ENCODE results near the gene FOXL3. TPM values are rescaled to one million over a fixed set of nuclear protein-coding genes. Genes with fewer than 3 reads are reported as not detected.

FOXL3 gene
- total RNA-seq, 1 experiment from 2014 or later = not detected

GRCh38 chr7:252981-253380 lies 37.0 kb upstream of the FOXL3 start:
- H2BK5ac ChIP-seq (ENCODE audit: insufficient read length, low read length) = no peak overlapping the region
- H4K20me1 ChIP-seq (ENCODE audit: control insufficient read depth, insufficient read depth, insufficient read length) = no peaks in the 10 kb centered on the region
- no peak for TF ChIP-seq CTCF (conservative IDR thresholded peaks at IDR 0.05)
- no peaks in the 10 kb centered on the region for H3K27me3 ChIP-seq (ENCODE audit: insufficient read depth, low read length)
- H3K23ac ChIP-seq (ENCODE audit: insufficient read length, low read depth, low read length) = no peak overlapping the region
- no peak overlapping the region for H3K18ac ChIP-seq (ENCODE audit: insufficient read length, low read depth, low read length)
- H3K27me3 Mint-ChIP-seq (ENCODE audit: low read depth) = no peaks in the 10 kb centered on the region
- no peak overlapping the region for H3K4ac ChIP-seq (ENCODE audit: low read depth, low read length)
- H3K9ac ChIP-seq (ENCODE audit: extremely low read depth, insufficient read length, low read length) = no peak overlapping the region
- no peak overlapping the region for H2BK120ac ChIP-seq (ENCODE audit: low read depth, low read length, poor library complexity, severe bottlenecking)
- H3T11ph ChIP-seq (ENCODE audit: low read length) = no peak overlapping the region
- no peak overlapping the region; the same call in 1 of the 2 replicates for H3K14ac ChIP-seq (ENCODE audit: insufficient read depth, low read length)
- H2BK15ac ChIP-seq (ENCODE audit: low read depth, low read length) = no peak overlapping the region
- H2AFZ ChIP-seq (ENCODE audit: low read length) = no peak overlapping the region
- no peak overlapping the region for H2BK20ac ChIP-seq (ENCODE audit: low read depth, low read length, poor library complexity, severe bottlenecking)
- peaks cover 69 to 87% (median 80%) of the 10 kb centered on the region in 3 experiments for H3K36me3 Mint-ChIP-seq (ENCODE audit: insufficient read depth in 1 of 3, low read depth in 3 of 3)
- H3K9me3 ChIP-seq (ENCODE audit: control insufficient read depth, low read depth, low read length) = peaks cover 6% of the 10 kb centered on the region
- H3K56ac ChIP-seq (ENCODE audit: insufficient read length, low read depth, low read length) = no peak overlapping the region
- H4K8ac ChIP-seq (replicated peaks; ENCODE audit: insufficient read length, low read depth, low read length) = no peak overlapping the region
- H3K27ac Mint-ChIP-seq = no peak overlapping the region
- H2BK12ac ChIP-seq (ENCODE audit: insufficient read length, low read depth, low read length) = no peak overlapping the region
- H2AK5ac ChIP-seq (ENCODE audit: insufficient read length, low read length) = no peak overlapping the region
- no peak for DNase-seq
- H4K5ac ChIP-seq (ENCODE audit: insufficient read length, low read depth, low read length) = no peak overlapping the region
- no peaks in the 10 kb centered on the region for H3K4me1 ChIP-seq (ENCODE audit: insufficient read depth, low read length)
- H3K79me1 ChIP-seq (ENCODE audit: insufficient read depth, low read depth, low read length, poor library complexity, severe bottlenecking) = no peaks in the 10 kb centered on the region
- H3K27ac ChIP-seq (ENCODE audit: insufficient read length, low read depth, low read length) = no peak overlapping the region
- H3K4me3 Mint-ChIP-seq = no peak overlapping the region
- WGBS (ENCODE audit: extremely low coverage, insufficient read length, low lambda C conversion rate) = no CpG with 5 or more reads among the region's 22 CpGs
- no peaks in the 10 kb centered on the region for H3K4me1 Mint-ChIP-seq
- H3K4me2 ChIP-seq (ENCODE audit: insufficient read depth, insufficient read length, low read length) = no peak overlapping the region
- peaks cover 25 to 40% of the 10 kb centered on the region in 2 experiments for H3K9me3 Mint-ChIP-seq
- peaks cover 2% of the 10 kb centered on the region for H3K23me2 ChIP-seq (ENCODE audit: insufficient read length, low read depth, low read length, poor library complexity, severe bottlenecking)
- H3K79me2 ChIP-seq (ENCODE audit: insufficient read depth, low read length) = no peaks in the 10 kb centered on the region
- no peak overlapping the region for H4K91ac ChIP-seq (ENCODE audit: insufficient read length, low read depth, low read length)
